ENCODE measurements around the gene ANXA11.
A peak's percentile ranks its signal among the peaks of the same experiment; 100 is the strongest.

Gene ANXA11

DNA sequence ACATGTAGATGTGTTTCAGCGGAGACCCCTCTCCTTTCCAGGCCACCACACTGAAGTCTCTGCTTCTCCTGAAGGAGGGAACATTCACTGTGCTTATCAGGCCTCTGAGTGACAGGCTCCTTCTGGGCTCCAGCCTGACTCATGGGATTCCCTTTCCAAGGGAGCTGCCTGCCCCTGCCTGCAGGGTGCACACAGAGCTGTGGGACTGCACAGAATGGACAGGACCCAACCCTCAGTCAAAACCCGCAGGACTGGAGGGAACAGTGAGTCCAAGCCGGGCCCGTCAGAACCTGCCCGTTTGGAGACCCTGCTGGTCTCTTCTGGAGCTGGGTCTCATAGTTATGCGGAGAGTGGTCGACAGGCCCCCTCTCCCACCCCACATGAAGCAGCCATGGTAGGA, 40.2 kb downstream of the ANXA11 start:
- Histone ChIP-seq H3K27ac (ENCODE audit: extremely low read depth, low read depth, low read length) (no peak overlapping the region), H3K9me3 (ENCODE audit: control insufficient read depth, insufficient read depth, low read depth, low read length) (no peaks in the 10 kb centered on the region), H3K4me3 (ENCODE audit: low read depth, low read length) (no peak overlapping the region), H3K4me1 (ENCODE audit: control insufficient read depth, insufficient read depth, low read length) (no peaks in the 10 kb centered on the region), H3K36me3 (ENCODE audit: control insufficient read depth in 2 of 2, insufficient read depth in 1 of 2, low read length in 2 of 2) (peaks cover 0 to 86% of the 10 kb centered on the region in 2 experiments; a peak in 2 of 3 replicates)
- ChIA-PET CTCF (interaction anchor here (0.6 to 1.0 kb wide), 2 partner anchors 14 to 21 kb away, joined by 3 read pairs; no protein-coding TSS in a partner anchor), POLR2A (no interaction called here)
- peak; percentile 16; the same call in 1 of the 2 replicates for TF ChIP-seq GLIS2 (tag by site-specific recombination; IDR thresholded peaks at IDR 0.05)
- no peak for TF ChIP-seq ZNF654 (tag by site-specific recombination; IDR thresholded peaks at IDR 0.05; ENCODE audit: low read depth)

DNA sequence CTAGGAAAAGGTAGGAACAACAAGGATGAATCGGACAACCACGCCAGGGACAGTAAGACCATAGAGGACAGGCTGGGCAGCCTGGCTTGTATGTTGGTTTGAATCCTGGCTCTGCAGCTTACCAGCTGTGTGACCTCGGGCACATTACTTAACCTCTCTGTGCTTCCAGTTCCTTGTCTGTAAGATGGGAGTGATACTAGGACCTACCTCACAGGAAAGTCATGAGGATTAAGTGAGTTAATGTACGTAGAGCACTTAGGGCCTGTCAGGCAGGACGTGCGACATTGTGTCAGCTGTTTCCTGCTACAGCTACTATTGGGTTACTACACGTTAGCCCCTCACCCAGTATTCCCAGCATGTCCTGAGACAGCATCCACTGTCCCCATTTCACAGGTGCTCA, 40.7 kb downstream of the ANXA11 start:
- CTCF ChIA-PET = interaction anchor here (1.0 kb wide), 1 partner anchor 21 kb away, joined by 3 read pairs; no protein-coding TSS in a partner anchor
- TF ChIP-seq WT1 (tag by site-specific recombination; IDR thresholded peaks at IDR 0.05) (no peak), ZNF768 (tag by site-specific recombination; IDR thresholded peaks at IDR 0.05) (peak; percentile 75; the same call in 1 of the 2 replicates)
- POLR2A ChIA-PET = no interaction called here
- Histone ChIP-seq H3K9me3 (ENCODE audit: control insufficient read depth, insufficient read depth, low read depth, low read length) (no peaks in the 10 kb centered on the region), H3K36me3 (ENCODE audit: control insufficient read depth in 2 of 2, insufficient read depth in 1 of 2, low read length in 2 of 2) (peaks cover 0 to 87% of the 10 kb centered on the region in 2 experiments; a peak in 2 of 3 replicates), H3K27ac (ENCODE audit: extremely low read depth, low read depth, low read length) (no peak overlapping the region), H3K4me3 (ENCODE audit: low read depth, low read length) (no peak overlapping the region), H3K4me1 (ENCODE audit: control insufficient read depth, insufficient read depth, low read length) (no peaks in the 10 kb centered on the region)

DNA sequence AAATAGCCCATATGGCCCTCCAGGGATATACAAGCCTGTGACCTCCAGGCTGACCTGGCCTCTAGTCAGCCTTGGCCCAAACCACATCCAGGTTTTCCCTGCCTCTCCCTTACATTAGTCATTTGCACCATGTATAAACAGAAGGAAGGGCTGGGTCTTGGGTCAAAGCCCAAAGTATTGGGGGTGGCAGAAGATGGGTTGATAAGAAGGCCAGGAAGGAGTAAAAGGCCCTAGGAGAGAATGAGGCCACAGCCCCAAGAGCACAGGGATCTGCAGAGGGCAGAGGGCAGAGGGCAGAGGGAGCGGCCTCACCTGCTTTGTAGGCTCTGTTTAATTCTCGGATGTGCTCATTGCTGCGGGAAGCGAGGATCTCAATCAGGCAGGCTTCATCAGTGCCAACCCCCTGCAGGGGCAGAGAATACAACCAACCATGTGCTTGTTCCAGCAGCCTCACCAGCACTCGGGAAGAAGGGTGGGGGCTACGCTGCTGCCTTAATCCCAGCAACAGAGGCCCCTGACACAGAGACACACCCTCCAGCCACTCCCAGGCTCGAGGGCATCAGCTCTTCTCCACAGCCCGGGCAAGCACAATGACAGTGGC, 41.5 kb downstream of the ANXA11 start:
- ChIA-PET CTCF (no interaction called here), POLR2A (no interaction called here)
- H3K9me3 ChIP-seq (ENCODE audit: control insufficient read depth, insufficient read depth, low read depth, low read length) = no peaks in the 10 kb centered on the region
- no peak overlapping the region for H3K27ac ChIP-seq (ENCODE audit: extremely low read depth, low read depth, low read length)
- peaks cover 0 to 89% of the 10 kb centered on the region in 2 experiments; a peak in 2 of 3 replicates for H3K36me3 ChIP-seq (ENCODE audit: control insufficient read depth in 2 of 2, insufficient read depth in 1 of 2, low read length in 2 of 2)
- peaks cover 7% of the 10 kb centered on the region for H3K4me1 ChIP-seq (ENCODE audit: control insufficient read depth, insufficient read depth, low read length)
- H3K4me3 ChIP-seq (ENCODE audit: low read depth, low read length) = no peak overlapping the region
- TF ChIP-seq ZNF510 (tag by site-specific recombination; IDR thresholded peaks at IDR 0.05; ENCODE audit: insufficient replicate concordance) (no peak), ZNF596 (tag by site-specific recombination; IDR thresholded peaks at IDR 0.05) (no peak), KLF1 (tag by site-specific recombination; IDR thresholded peaks at IDR 0.05) (peak; percentile 89), ZNF335 (tag by site-specific recombination; conservative IDR thresholded peaks at IDR 0.05) (no peak), ZBTB17 (tag by site-specific recombination; IDR thresholded peaks at IDR 0.05) (no peak), ZBTB8A (tag by site-specific recombination; IDR thresholded peaks at IDR 0.05) (no peak)
- TF ChIP-seq, protein P1, sequence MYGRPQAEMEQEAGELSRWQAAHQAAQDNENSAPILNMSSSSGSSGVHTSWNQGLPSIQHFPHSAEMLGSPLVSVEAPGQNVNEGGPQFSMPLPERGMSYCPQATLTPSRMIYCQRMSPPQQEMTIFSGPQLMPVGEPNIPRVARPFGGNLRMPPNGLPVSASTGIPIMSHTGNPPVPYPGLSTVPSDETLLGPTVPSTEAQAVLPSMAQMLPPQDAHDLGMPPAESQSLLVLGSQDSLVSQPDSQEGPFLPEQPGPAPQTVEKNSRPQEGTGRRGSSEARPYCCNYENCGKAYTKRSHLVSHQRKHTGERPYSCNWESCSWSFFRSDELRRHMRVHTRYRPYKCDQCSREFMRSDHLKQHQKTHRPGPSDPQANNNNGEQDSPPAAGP (tag by site-specific recombination; IDR thresholded peaks at IDR 0.05) = 0 out of 2 replicates have a peak, but pooled peaks have one; percentile 24
- TF ChIP-seq, protein P2, sequence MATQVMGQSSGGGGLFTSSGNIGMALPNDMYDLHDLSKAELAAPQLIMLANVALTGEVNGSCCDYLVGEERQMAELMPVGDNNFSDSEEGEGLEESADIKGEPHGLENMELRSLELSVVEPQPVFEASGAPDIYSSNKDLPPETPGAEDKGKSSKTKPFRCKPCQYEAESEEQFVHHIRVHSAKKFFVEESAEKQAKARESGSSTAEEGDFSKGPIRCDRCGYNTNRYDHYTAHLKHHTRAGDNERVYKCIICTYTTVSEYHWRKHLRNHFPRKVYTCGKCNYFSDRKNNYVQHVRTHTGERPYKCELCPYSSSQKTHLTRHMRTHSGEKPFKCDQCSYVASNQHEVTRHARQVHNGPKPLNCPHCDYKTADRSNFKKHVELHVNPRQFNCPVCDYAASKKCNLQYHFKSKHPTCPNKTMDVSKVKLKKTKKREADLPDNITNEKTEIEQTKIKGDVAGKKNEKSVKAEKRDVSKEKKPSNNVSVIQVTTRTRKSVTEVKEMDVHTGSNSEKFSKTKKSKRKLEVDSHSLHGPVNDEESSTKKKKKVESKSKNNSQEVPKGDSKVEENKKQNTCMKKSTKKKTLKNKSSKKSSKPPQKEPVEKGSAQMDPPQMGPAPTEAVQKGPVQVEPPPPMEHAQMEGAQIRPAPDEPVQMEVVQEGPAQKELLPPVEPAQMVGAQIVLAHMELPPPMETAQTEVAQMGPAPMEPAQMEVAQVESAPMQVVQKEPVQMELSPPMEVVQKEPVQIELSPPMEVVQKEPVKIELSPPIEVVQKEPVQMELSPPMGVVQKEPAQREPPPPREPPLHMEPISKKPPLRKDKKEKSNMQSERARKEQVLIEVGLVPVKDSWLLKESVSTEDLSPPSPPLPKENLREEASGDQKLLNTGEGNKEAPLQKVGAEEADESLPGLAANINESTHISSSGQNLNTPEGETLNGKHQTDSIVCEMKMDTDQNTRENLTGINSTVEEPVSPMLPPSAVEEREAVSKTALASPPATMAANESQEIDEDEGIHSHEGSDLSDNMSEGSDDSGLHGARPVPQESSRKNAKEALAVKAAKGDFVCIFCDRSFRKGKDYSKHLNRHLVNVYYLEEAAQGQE (tag by site-specific recombination; IDR thresholded peaks at IDR 0.05) = no peak
- TF ChIP-seq, protein P3, sequence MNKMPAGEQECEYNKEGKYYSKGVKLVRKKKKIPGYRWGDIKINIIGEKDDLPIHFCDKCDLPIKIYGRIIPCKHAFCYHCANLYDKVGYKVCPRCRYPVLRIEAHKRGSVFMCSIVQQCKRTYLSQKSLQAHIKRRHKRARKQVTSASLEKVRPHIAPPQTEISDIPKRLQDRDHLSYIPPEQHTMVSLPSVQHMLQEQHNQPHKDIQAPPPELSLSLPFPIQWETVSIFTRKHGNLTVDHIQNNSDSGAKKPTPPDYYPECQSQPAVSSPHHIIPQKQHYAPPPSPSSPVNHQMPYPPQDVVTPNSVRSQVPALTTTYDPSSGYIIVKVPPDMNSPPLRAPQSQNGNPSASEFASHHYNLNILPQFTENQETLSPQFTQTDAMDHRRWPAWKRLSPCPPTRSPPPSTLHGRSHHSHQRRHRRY (tag by site-specific recombination; IDR thresholded peaks at IDR 0.05) = no peak

Measured in HEK293 (cell line).